HFF-Myc (cell line): ENCODE data around the gene LDB2.

ENCODE experiments used
- DNase-seq: peaks from one replicate; pipeline ENCODE4 v3.0.0-alpha.2; 2011; ENCODE audit warnings: low read depth; ENCODE audit errors: extremely low read depth
- H3K4me3 ChIP-seq: replicated peaks from 2 replicates; pipeline ENCODE4 v1.5.1; 2011; ENCODE audit warnings: low read depth, mild to moderate bottlenecking, control low read depth, low read length
- TF ChIP-seq, protein P1 (sequence below): IDR thresholded peaks from 2 replicates; pipeline ENCODE4 v1.5.1; 2012; ENCODE audit warnings: mild to moderate bottlenecking, low read depth, low read length, control low read depth; ENCODE audit errors: missing control alignments

Gene LDB2

DNA sequence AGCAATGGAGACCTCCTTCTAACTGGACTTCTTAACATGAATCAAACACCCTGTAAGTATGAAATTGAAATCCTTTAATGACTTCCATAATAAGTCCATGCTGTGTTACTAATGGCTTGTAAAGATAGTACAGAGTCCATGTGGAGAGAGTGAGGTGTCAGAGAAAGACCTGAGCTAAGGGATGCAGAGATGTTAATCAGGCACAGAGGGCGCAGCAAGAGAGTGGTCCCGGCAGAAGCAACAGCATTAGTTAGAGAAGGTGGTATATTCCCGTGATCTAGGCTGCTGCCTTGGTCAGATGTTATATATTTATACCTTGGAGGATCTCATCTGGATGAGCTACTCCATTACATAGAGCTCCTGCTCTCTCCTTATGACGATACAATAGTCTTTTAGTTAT lies 295.3 kb downstream of the LDB2 start:
- TF ChIP-seq, protein P1, sequence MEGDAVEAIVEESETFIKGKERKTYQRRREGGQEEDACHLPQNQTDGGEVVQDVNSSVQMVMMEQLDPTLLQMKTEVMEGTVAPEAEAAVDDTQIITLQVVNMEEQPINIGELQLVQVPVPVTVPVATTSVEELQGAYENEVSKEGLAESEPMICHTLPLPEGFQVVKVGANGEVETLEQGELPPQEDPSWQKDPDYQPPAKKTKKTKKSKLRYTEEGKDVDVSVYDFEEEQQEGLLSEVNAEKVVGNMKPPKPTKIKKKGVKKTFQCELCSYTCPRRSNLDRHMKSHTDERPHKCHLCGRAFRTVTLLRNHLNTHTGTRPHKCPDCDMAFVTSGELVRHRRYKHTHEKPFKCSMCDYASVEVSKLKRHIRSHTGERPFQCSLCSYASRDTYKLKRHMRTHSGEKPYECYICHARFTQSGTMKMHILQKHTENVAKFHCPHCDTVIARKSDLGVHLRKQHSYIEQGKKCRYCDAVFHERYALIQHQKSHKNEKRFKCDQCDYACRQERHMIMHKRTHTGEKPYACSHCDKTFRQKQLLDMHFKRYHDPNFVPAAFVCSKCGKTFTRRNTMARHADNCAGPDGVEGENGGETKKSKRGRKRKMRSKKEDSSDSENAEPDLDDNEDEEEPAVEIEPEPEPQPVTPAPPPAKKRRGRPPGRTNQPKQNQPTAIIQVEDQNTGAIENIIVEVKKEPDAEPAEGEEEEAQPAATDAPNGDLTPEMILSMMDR, result no peak
- DNase-seq, result no peak
- H3K4me3 ChIP-seq, result no peak overlapping the region

DNA sequence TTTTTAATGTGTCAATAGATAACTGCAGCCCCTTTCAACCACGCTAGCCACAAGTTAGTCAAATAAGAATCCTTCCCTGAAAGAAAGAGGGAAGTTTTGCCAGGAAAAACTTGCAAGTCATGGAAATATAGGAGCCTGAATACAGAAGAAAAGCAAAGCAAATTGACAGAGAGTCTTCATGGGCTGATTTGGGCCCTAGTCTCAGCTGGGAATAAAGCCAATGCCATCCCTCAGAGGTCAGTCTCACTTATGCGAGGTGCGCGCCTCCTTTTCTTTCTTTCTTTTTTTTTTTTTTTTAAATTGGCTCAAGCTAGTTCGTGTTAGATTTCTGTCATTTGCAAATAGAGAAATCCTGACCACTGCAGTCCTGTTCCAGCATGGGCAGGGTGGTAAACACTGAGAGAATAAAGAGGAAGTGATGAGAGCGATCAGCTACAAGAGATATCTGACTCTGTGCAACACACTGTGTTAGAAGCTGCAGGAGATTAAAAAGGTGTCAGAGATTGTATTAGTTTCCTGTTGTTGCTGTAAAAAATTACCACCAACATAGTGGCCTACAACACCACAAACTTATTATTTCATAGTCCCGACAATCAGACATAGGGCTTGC lies 299.7 kb downstream of the LDB2 start:
- DNase-seq, result no peak
- H3K4me3 ChIP-seq, result no peak overlapping the region
- TF ChIP-seq, protein P1, result no peak

GRCh38 chr4:16597845-16598596 lies 300.4 kb downstream of the LDB2 start:
- TF ChIP-seq, protein P1, result no peak
- DNase-seq, result no peak
- H3K4me3 ChIP-seq, result no peak overlapping the region

DNA sequence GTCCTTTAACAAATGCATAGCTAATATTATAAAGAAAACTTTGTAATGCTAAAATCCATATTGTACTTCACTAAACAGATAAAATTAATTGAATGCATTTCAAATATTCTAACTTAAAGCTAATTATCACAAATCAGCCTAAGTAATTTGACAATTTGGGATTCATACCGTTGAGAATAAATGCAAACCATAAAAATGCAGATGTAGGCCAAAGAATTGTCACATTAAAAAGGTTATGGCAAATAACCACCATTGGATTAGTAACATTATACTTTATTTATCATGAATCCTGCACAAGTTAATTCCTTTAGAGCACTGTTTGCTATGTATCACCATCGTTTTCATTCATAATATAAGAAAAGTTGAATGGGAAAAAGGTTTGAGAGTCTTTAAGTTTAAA lies 301.0 kb downstream of the LDB2 start:
- no peak for DNase-seq
- TF ChIP-seq, protein P1, result no peak
- H3K4me3 ChIP-seq, result no peak overlapping the region

DNA sequence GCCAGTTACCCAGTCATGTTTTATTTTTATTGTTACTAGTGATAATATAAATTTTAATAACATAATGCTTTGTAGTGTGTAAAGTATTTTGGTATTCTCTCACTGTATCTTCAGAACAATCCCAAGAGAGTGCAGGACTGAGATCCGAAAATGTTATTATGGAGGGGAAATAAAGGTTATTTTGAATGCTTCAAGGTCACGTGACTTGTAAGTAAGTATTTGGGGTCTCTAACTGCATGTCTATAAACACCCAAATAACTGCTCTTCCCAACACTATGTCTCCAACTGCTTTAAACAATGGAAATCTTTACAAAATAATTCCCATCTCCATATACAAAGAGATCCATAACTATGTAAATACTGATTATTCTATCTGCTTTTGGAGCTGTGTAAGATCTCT lies 302.2 kb downstream of the LDB2 start:
- no peak for DNase-seq
- H3K4me3 ChIP-seq, result no peak overlapping the region
- TF ChIP-seq, protein P1, result no peak

- TF ChIP-seq, protein P1, result no peak
- no peak for DNase-seq
- no peak overlapping the region for H3K4me3 ChIP-seq
Observed at GRCh38 chr4:16594128-16594527, 304.3 kb downstream of the LDB2 start.
